CD14-positive monocyte (primary cell): ENCODE measurements around the gene SPPL2C. TPM values are rescaled to one million over a fixed set of nuclear protein-coding genes. Genes with fewer than 3 reads are reported as not detected.

ENCODE experiments used
- DNase-seq, 3 donors: peaks; one replicate each; pipeline ENCODE4 v3.0.0-alpha.2; 2011 to 2022
- H2AFZ ChIP-seq: 2 replicates; pipeline ENCODE4 v1.6.0; 2012; ENCODE audit warnings: mild to moderate bottlenecking, low read depth, low read length, inconsistent platforms; ENCODE audit not compliant: insufficient read depth, poor library complexity, severe bottlenecking
- H3K27ac ChIP-seq, 2 donors: 1 replicate in 1 of 2; 2 replicates in 1 of 2; pipeline ENCODE4 v1.5.1; 2012 to 2013; ENCODE audit warnings: low read length in 2 of 2, control low read depth in 1 of 2, inconsistent platforms in 1 of 2, low read depth in 1 of 2, mild to moderate bottlenecking in 1 of 2
- H3K27me3 ChIP-seq, 2 donors: one replicate each; pipeline versions ENCODE4 v1.6.0 to v1.6.1; 2011 to 2013; ENCODE audit warnings: low read length in 2 of 2; ENCODE audit not compliant: control insufficient read depth in 2 of 2, insufficient read depth in 2 of 2
- H3K36me3 ChIP-seq, 2 donors: replicated peaks in 1 of 2; 1 replicate in 1 of 2; 2 replicates in 1 of 2; pipeline versions ENCODE4 v1.5.1 to v1.6.1; 2012 to 2013; ENCODE audit warnings: low read length in 2 of 2, control low read depth in 1 of 2, inconsistent platforms in 1 of 2, mild to moderate bottlenecking in 1 of 2; ENCODE audit not compliant: insufficient read depth in 2 of 2, control insufficient read depth in 1 of 2
- H3K4me1 ChIP-seq, 2 donors: 1 replicate in 1 of 2; 2 replicates in 1 of 2; pipeline versions ENCODE4 v1.5.1 to v1.6.1; 2012 to 2013; ENCODE audit warnings: low read length in 2 of 2, control low read depth in 1 of 2, inconsistent platforms in 1 of 2, mild to moderate bottlenecking in 1 of 2, moderate library complexity in 1 of 2; ENCODE audit not compliant: insufficient read depth in 2 of 2, control insufficient read depth in 1 of 2
- H3K4me2 ChIP-seq: replicated peaks from 2 replicates; pipeline ENCODE3; 2012; ENCODE audit warnings: low read length, moderate library complexity, mild to moderate bottlenecking; ENCODE audit not compliant: poor library complexity, severe bottlenecking; ENCODE audit errors: extremely low read depth
- H3K4me3 ChIP-seq, 3 experiments: fragments of 200-600 bp in 1 of 3; sonication (generic) in 1 of 3; replicated peaks in 1 of 3; 1 replicate in 2 of 3; 2 replicates in 1 of 3; pipeline ENCODE4 v1.5.1; 2011 to 2013; ENCODE audit warnings: low read length in 3 of 3, mild to moderate bottlenecking in 3 of 3, control low read depth in 2 of 3, low read depth in 2 of 3, inconsistent platforms in 1 of 3, moderate library complexity in 1 of 3
- H3K79me2 ChIP-seq: 2 replicates; pipeline ENCODE4 v1.6.0; 2012; ENCODE audit warnings: mild to moderate bottlenecking, control low read depth, inconsistent platforms, low read length, moderate library complexity; ENCODE audit not compliant: insufficient read depth
- H3K9ac ChIP-seq: 2 replicates; pipeline ENCODE4 v1.6.0; 2017; ENCODE audit warnings: low read length, mild to moderate bottlenecking; ENCODE audit not compliant: insufficient read depth, poor library complexity, severe bottlenecking
- H3K9me3 ChIP-seq, 2 donors: replicated peaks in 1 of 2; 1 replicate in 1 of 2; 2 replicates in 1 of 2; pipeline versions ENCODE4 v1.5.1 to v1.6.1; 2012 to 2013; ENCODE audit warnings: low read length in 2 of 2, control low read depth in 1 of 2; ENCODE audit not compliant: control insufficient read depth in 1 of 2, insufficient read depth in 1 of 2
- H4K20me1 ChIP-seq: 2 replicates; pipeline ENCODE4 v1.6.0; 2012; ENCODE audit warnings: mild to moderate bottlenecking, low read length, control low read depth, moderate library complexity; ENCODE audit not compliant: insufficient read depth
- H3K27ac Mint-ChIP-seq, 7 donors: one replicate each; pipeline ENCODE4 v1.8.0; 2020; ENCODE audit warnings: mild to moderate bottlenecking in 7 of 7, mixed read lengths in 7 of 7, moderate library complexity in 6 of 7, inconsistent platforms in 2 of 7
- H3K27me3 Mint-ChIP-seq, 3 donors: one replicate each; pipeline ENCODE4 v1.8.0; 2021 to 2022; ENCODE audit warnings: low read depth in 3 of 3, mild to moderate bottlenecking in 3 of 3, mixed read lengths in 3 of 3, moderate library complexity in 3 of 3, inconsistent platforms in 1 of 3
- H3K36me3 Mint-ChIP-seq, 2 donors: one replicate each; pipeline ENCODE4 v1.8.0; 2020; ENCODE audit warnings: mixed read lengths in 2 of 2, inconsistent platforms in 1 of 2, mild to moderate bottlenecking in 1 of 2
- H3K4me1 Mint-ChIP-seq: one replicate; pipeline ENCODE4 v1.8.0; 2020; ENCODE audit warnings: mild to moderate bottlenecking, mixed read lengths
- H3K4me3 Mint-ChIP-seq, 2 donors: one replicate each; pipeline ENCODE4 v1.8.0; 2020; ENCODE audit warnings: mild to moderate bottlenecking in 2 of 2, mixed read lengths in 2 of 2, moderate library complexity in 1 of 2
- H3K9me3 Mint-ChIP-seq, 7 donors: one replicate each; pipeline ENCODE4 v1.8.0; 2020 to 2022; ENCODE audit warnings: mixed read lengths in 7 of 7, mild to moderate bottlenecking in 6 of 7, moderate library complexity in 6 of 7, inconsistent platforms in 2 of 7
- CTCF ChIP-seq: fragments of 200-600 bp; IDR thresholded peaks from one replicate; pipeline ENCODE4 v1.8.0; 2022; ENCODE audit warnings: antibody characterized with exemption, mild to moderate bottlenecking
- WGBS: methylation state at CpG from one replicate; pipeline ENCODE4 v1.1.5; 2013; ENCODE audit warnings: missing lambda C conversion rate; ENCODE audit not compliant: insufficient coverage; 5-methylcytosine and 5-hydroxymethylcytosine counted together
- intact Hi-C, 2 donors: fragments of 100-400 bp; cut with micrococcal nuclease; formaldehyde crosslinking; loops; one replicate each; pipeline versions ENCODE4 v1.15.0 to v1.15.1; 2023
- polyA plus RNA-seq, 3 donors: library from polyadenylated mRNA; depleted of rRNA in 1 of 3; unstranded in 2 of 3; stranded (reverse) in 1 of 3; fragments of 300-500 nt in 2 of 3; fragments of >200 nt in 1 of 3; fragmentation: Illumina TruSeq in 2 of 3; gene quantifications; 1 replicate in 2 of 3; 2 replicates in 1 of 3; pipeline ENCODE4 v1.2.3, GENCODE V29; 2012 to 2021

SPPL2C gene
- polyA plus RNA-seq, 3 donors = not detected

GRCh38 chr17:45823598-45823997, 21.1 kb upstream of the SPPL2C start:
- intact Hi-C loops = no loop called here
- no peak overlapping the region for H3K9ac ChIP-seq
- H3K4me3 Mint-ChIP-seq = no peak overlapping the region

GRCh38 chr17:45824475-45824874, 20.2 kb upstream of the SPPL2C start:
- 100% methylated on average over 1 of the region's 7 CpGs for WGBS
- no peaks in the 10 kb centered on the region for H3K4me1 Mint-ChIP-seq

More at GRCh38 chr17:45823598-45823997, 21.1 kb upstream of the SPPL2C start:
- no peak overlapping the region for H3K4me3 ChIP-seq
- Mint-ChIP-seq H3K4me1 (no peaks in the 10 kb centered on the region), H3K36me3 (no peaks in the 10 kb centered on the region), H3K27me3 (peaks cover 8 to 16% (median 16%) of the 10 kb centered on the region in 3 donors), H3K9me3 (peaks cover 0 to 2% (median 0%) of the 10 kb centered on the region in 7 donors), H3K27ac (no peak overlapping the region)
- no peak for DNase-seq
- peaks cover 0 to 3% of the 10 kb centered on the region in 2 donors for H3K27me3 ChIP-seq
- H3K79me2 ChIP-seq = no peaks in the 10 kb centered on the region
- no peaks in the 10 kb centered on the region for H3K36me3 ChIP-seq
- no peak overlapping the region for H2AFZ ChIP-seq
- H3K4me1 ChIP-seq = no peaks in the 10 kb centered on the region
- no peaks in the 10 kb centered on the region for H4K20me1 ChIP-seq
- no peaks in the 10 kb centered on the region for H3K9me3 ChIP-seq
- 67% methylated on average over 10 of the region's 10 CpGs for WGBS
- TF ChIP-seq CTCF = no peak
- no peak overlapping the region for H3K4me2 ChIP-seq
- no peak overlapping the region for H3K27ac ChIP-seq

More at GRCh38 chr17:45824475-45824874, 20.2 kb upstream of the SPPL2C start:
- H3K9me3 Mint-ChIP-seq = peaks cover 0 to 2% (median 0%) of the 10 kb centered on the region in 7 donors
- no peak overlapping the region for H3K27ac ChIP-seq
- H3K4me1 ChIP-seq = no peaks in the 10 kb centered on the region
- no peaks in the 10 kb centered on the region for H3K36me3 Mint-ChIP-seq
- no peak overlapping the region for H3K9ac ChIP-seq
- H3K4me3 Mint-ChIP-seq = no peak overlapping the region
- no peaks in the 10 kb centered on the region for H3K36me3 ChIP-seq
- no peak for TF ChIP-seq CTCF
- no peaks in the 10 kb centered on the region for H4K20me1 ChIP-seq
- H3K27ac Mint-ChIP-seq = no peak overlapping the region
- no peak for DNase-seq
- H3K79me2 ChIP-seq = no peaks in the 10 kb centered on the region
- H3K9me3 ChIP-seq = no peaks in the 10 kb centered on the region
- peaks cover 4 to 17% (median 16%) of the 10 kb centered on the region in 3 donors for H3K27me3 Mint-ChIP-seq
- peaks cover 0 to 3% of the 10 kb centered on the region in 2 donors for H3K27me3 ChIP-seq
- H3K4me3 ChIP-seq = no peak overlapping the region
- no peak overlapping the region for H3K4me2 ChIP-seq
- intact Hi-C loops = no loop called here
- H2AFZ ChIP-seq = no peak overlapping the region
